Common myeloid progenitor, CD34-positive (primary cell): Measurements from ENCODE around the gene AAK1.

ENCODE experiments used
- CTCF ChIA-PET: fragments of 350-600 bp; sonication (Branson Sonifier 250); formaldehyde crosslinking; loops from one replicate; lab custom pipeline; 2021; ENCODE audit warnings: antibody characterized with exemption; lab: Charles Lee
- POLR2A ChIA-PET: fragments of 350-600 bp; sonication (Branson Sonifier 250); formaldehyde crosslinking; loops from one replicate; lab custom pipeline; 2021; ENCODE audit warnings: antibody characterized with exemption; lab: Charles Lee
- DNase-seq, 3 donors: peaks; one replicate each; pipeline versions ENCODE4 v3.0.0 to v3.0.0-alpha.2; 2013
- H3K27ac ChIP-seq, 2 experiments: 1 replicate in 1 of 2; 2 replicates in 1 of 2; pipeline ENCODE4 v1.7.0; 2013; ENCODE audit warnings: inconsistent platforms in 2 of 2, low read length in 2 of 2, mild to moderate bottlenecking in 2 of 2, low read depth in 1 of 2, moderate library complexity in 1 of 2; ENCODE audit not compliant: severe bottlenecking in 2 of 2, insufficient read depth in 1 of 2, poor library complexity in 1 of 2
- H3K27me3 ChIP-seq, 5 experiments: replicated peaks in 2 of 5; 1 replicate in 3 of 5; 2 replicates in 2 of 5; pipeline versions ENCODE4 v1.6.1 to v1.7.0; 2013; ENCODE audit warnings: low read length in 4 of 5, mild to moderate bottlenecking in 2 of 5, moderate library complexity in 2 of 5, inconsistent platforms in 1 of 5; ENCODE audit not compliant: insufficient read depth in 5 of 5, control insufficient read depth in 4 of 5
- H3K36me3 ChIP-seq, 4 experiments: 1 replicate in 2 of 4; 2 replicates in 2 of 4; pipeline versions ENCODE4 v1.6.1 to v1.7.0; 2013; ENCODE audit warnings: low read length in 3 of 4, control low read depth in 1 of 4, mild to moderate bottlenecking in 1 of 4; ENCODE audit not compliant: control insufficient read depth in 4 of 4, insufficient read depth in 4 of 4
- H3K4me1 ChIP-seq, 4 experiments: 1 replicate in 3 of 4; 2 replicates in 1 of 4; pipeline versions ENCODE4 v1.6.1 to v1.7.1; 2013; ENCODE audit warnings: low read length in 3 of 4, mild to moderate bottlenecking in 3 of 4, control low read depth in 1 of 4, inconsistent platforms in 1 of 4, moderate library complexity in 1 of 4; ENCODE audit not compliant: control insufficient read depth in 4 of 4, insufficient read depth in 4 of 4; ENCODE audit errors: control extremely low read depth in 1 of 4
- H3K4me3 ChIP-seq, 7 experiments: 1 replicate in 4 of 7; 2 replicates in 3 of 7; pipeline versions ENCODE4 v1.5.1 to v1.7.0; 2013; ENCODE audit warnings: mild to moderate bottlenecking in 7 of 7, low read length in 6 of 7, moderate library complexity in 6 of 7, inconsistent platforms in 2 of 7, low read depth in 2 of 7, control low read depth in 1 of 7; ENCODE audit not compliant: insufficient read depth in 4 of 7, control insufficient read depth in 1 of 7; ENCODE audit errors: extremely low read depth in 1 of 7
- H3K9me3 ChIP-seq, 5 experiments: 1 replicate in 4 of 5; 2 replicates in 1 of 5; pipeline versions ENCODE4 v1.6.1 to v1.7.1; 2013; ENCODE audit warnings: low read length in 4 of 5, mild to moderate bottlenecking in 2 of 5, inconsistent platforms in 1 of 5, low read depth in 1 of 5, moderate library complexity in 1 of 5; ENCODE audit not compliant: control insufficient read depth in 4 of 5, insufficient read depth in 2 of 5; ENCODE audit errors: control extremely low read depth in 1 of 5
- WGBS: methylation state at CpG from one replicate; pipeline ENCODE4 v1.1.5; 2013; ENCODE audit not compliant: insufficient coverage; 5-methylcytosine and 5-hydroxymethylcytosine counted together

The AAK1 gene

GRCh38 chr2:69416147-69416546 is 227.4 kb downstream of the AAK1 start:
- H3K36me3 ChIP-seq, result peaks cover 0 to 61% (median 18%) of the 10 kb centered on the region in 4 experiments
- H3K27ac ChIP-seq, result no peak overlapping the region
- WGBS, result no CpG with 5 or more reads among the region's 1 CpG
- CTCF ChIA-PET, result no interaction called here
- no peaks in the 10 kb centered on the region for H3K27me3 ChIP-seq
- POLR2A ChIA-PET, result no interaction called here
- no peak for DNase-seq
- H3K4me3 ChIP-seq, result no peak overlapping the region
- no peaks in the 10 kb centered on the region for H3K4me1 ChIP-seq
- H3K9me3 ChIP-seq, result no peaks in the 10 kb centered on the region
